ENCODE measurements around the gene TSPAN32.

GRCh38 chr11:2263724-2264360 lies 38.0 kb upstream of the TSPAN32 start:
- TF ChIP-seq EZH2 (IDR thresholded peaks at IDR 0.05; ENCODE audit: borderline replicate concordance, low read depth, low read length, severe bottlenecking) = no peak
- TF ChIP-seq, protein P1, sequence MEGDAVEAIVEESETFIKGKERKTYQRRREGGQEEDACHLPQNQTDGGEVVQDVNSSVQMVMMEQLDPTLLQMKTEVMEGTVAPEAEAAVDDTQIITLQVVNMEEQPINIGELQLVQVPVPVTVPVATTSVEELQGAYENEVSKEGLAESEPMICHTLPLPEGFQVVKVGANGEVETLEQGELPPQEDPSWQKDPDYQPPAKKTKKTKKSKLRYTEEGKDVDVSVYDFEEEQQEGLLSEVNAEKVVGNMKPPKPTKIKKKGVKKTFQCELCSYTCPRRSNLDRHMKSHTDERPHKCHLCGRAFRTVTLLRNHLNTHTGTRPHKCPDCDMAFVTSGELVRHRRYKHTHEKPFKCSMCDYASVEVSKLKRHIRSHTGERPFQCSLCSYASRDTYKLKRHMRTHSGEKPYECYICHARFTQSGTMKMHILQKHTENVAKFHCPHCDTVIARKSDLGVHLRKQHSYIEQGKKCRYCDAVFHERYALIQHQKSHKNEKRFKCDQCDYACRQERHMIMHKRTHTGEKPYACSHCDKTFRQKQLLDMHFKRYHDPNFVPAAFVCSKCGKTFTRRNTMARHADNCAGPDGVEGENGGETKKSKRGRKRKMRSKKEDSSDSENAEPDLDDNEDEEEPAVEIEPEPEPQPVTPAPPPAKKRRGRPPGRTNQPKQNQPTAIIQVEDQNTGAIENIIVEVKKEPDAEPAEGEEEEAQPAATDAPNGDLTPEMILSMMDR (IDR thresholded peaks at IDR 0.05; ENCODE audit: borderline replicate concordance, extremely low read depth, low read length, poor library complexity, severe bottlenecking) = no peak
